ENCODE measurements around the gene PACSIN1.
A peak's percentile ranks its signal among the peaks of the same experiment; 100 is the strongest.

PACSIN1 gene

DNA sequence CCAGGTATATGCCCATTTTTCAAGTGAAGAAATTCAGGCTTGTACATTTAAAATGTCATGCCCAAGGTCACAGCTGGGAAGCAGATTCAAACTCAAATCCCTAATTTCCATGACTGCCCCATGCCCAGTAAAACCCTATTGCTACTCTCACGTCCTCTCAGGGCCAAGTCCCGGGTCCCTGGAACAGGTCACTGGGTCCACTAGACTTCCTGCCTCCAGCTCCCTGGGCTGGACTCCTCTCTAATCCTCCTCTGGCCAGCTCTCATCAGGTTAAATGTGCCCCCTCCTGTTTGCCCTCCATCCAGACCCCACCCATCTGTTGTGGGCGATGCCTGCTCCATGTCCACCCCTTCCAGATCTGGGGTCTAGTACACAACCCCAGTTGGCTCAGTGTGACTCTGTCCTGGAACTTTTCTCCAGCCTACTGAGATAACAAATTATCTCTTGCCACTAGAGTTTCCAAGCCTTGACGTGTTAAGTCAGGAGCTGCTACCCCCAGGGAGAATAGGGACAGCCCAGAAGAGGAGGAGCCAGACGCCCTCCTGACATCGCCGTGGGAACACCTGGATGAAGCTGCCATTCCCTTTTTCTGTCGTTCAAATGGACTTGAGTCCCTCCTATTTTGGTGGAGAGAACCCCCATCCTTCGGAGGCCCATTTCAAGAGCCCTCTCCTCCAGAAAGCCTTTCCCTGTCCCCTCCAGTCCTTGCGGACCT is 93.9 kb downstream of the PACSIN1 start:
- WGBS, 2 experiments (ENCODE audit: insufficient coverage in 2 of 2): 69 to 71% methylated on average over 10 of the region's 10 CpGs

DNA sequence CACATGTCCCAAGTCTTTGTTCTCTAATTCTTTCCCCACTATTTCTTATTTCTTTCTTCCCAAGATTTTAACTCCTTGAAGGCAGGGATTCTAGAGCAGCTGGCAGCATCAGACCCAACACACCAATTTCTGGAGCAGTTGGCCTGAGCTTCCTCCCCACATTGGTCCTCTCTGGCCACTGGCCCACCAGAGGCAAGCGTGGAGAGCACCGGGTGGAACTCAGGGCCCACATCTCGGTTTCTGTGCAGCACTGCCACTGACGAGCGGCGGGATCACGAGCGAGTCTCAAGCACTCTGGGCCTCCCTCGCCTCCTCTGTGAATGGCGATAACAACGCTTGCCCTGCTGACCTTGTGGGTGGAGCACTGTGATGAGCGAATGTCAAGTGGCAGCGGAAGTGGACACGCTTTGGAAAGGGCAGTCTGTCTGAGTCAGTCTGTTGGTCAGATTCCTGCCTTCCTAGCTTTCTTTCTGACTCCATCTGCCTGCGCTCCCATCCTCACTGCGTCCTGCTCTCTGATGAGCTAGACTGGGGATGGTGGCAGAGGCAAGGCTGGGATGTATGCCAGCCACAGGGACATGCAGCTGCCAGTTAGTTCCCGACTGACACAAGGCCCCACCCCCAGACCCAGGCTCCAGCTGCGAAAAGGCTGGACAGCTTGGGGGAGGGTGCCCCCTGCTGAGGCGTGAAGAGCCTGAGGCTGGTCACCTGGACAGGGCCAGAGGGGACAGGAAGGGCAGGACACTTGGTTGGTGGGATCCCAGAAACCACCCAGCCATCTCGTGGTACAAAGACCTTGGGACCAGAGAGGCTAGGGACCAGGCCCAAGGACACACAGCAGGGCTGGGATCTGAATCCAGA is 94.7 kb downstream of the PACSIN1 start:
- Histone ChIP-seq H3K9me3 (ENCODE audit: control insufficient read depth, low read length) (peaks cover 6% of the 10 kb centered on the region), H3K4me1 (ENCODE audit: control insufficient read depth, insufficient read depth, low read length, poor library complexity, severe bottlenecking) (peaks cover 5% of the 10 kb centered on the region), H3K27ac (ENCODE audit: low read depth, low read length, severe bottlenecking) (no peak overlapping the region), H3K4me3 (ENCODE audit: extremely low read depth, insufficient read depth, low read length, poor library complexity, severe bottlenecking) (no peak overlapping the region), H3K36me3 (ENCODE audit: control insufficient read depth, insufficient read depth, low read length) (no peaks in the 10 kb centered on the region)
- 59 to 64% methylated on average over 13 to 15 of the region's 20 CpGs for WGBS, 2 experiments (ENCODE audit: insufficient coverage in 2 of 2)

More for the DNA sequence above, 93.9 kb downstream of the PACSIN1 start:
- Histone ChIP-seq H3K9me3 (ENCODE audit: control insufficient read depth, low read length) (peaks cover 6% of the 10 kb centered on the region), H3K27ac (ENCODE audit: low read depth, low read length, severe bottlenecking) (no peak overlapping the region), H3K4me3 (ENCODE audit: extremely low read depth, insufficient read depth, low read length, poor library complexity, severe bottlenecking) (no peak overlapping the region), H3K4me1 (ENCODE audit: control insufficient read depth, insufficient read depth, low read length, poor library complexity, severe bottlenecking) (peaks cover 5% of the 10 kb centered on the region), H3K36me3 (ENCODE audit: control insufficient read depth, insufficient read depth, low read length) (no peaks in the 10 kb centered on the region)

DNA sequence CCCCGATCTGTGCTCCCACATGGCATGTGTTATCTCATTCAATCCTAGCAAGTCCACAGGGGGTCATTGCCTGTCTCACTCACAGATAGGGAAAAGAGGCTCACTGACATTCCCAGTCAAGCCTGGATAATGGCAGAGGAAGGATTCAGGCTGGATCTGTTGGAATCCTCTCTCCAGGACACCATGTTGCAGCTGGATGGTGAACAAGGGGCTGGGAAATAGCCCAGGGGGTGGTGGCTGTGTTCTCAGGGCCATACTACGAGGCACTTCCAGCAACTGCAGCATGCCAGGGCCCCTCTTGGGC is 95.3 kb downstream of the PACSIN1 start:
- Histone ChIP-seq H3K9me3 (ENCODE audit: control insufficient read depth, low read length) (peaks cover 6% of the 10 kb centered on the region), H3K4me3 (ENCODE audit: extremely low read depth, insufficient read depth, low read length, poor library complexity, severe bottlenecking) (no peak overlapping the region), H3K4me1 (ENCODE audit: control insufficient read depth, insufficient read depth, low read length, poor library complexity, severe bottlenecking) (peaks cover 5% of the 10 kb centered on the region), H3K36me3 (ENCODE audit: control insufficient read depth, insufficient read depth, low read length) (no peaks in the 10 kb centered on the region), H3K27ac (ENCODE audit: low read depth, low read length, severe bottlenecking) (no peak overlapping the region)
- 78 to 80% methylated on average over 2 of the region's 2 CpGs for WGBS, 2 experiments (ENCODE audit: insufficient coverage in 2 of 2)

DNA sequence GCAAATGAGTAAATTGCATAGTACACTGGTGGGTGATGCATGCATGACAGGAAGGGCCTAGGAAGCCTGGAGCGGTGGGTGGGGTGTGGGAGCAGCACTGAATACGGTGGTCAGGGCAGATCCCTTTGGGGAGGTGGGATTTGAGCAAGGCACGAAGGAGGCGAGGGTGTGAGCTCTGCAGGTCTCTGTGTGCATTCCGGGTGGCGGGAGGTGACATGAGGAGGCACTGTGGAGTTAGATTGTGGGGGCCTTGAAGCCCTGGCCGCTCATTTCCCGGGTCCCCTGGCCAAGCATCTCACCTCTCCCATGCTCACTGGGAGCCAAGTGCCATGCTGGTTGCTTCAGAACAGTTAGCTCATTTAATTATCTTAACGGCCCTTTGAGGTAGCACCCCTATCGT is 96.5 kb downstream of the PACSIN1 start:
- 89 to 99% methylated on average over 9 to 10 of the region's 10 CpGs for WGBS, 2 experiments (ENCODE audit: insufficient coverage in 2 of 2)
- Histone ChIP-seq H3K27ac (ENCODE audit: low read depth, low read length, severe bottlenecking) (no peak overlapping the region), H3K4me1 (ENCODE audit: control insufficient read depth, insufficient read depth, low read length, poor library complexity, severe bottlenecking) (peaks cover 6% of the 10 kb centered on the region), H3K9me3 (ENCODE audit: control insufficient read depth, low read length) (peaks cover 6% of the 10 kb centered on the region), H3K36me3 (ENCODE audit: control insufficient read depth, insufficient read depth, low read length) (no peaks in the 10 kb centered on the region), H3K4me3 (ENCODE audit: extremely low read depth, insufficient read depth, low read length, poor library complexity, severe bottlenecking) (no peak overlapping the region)

DNA sequence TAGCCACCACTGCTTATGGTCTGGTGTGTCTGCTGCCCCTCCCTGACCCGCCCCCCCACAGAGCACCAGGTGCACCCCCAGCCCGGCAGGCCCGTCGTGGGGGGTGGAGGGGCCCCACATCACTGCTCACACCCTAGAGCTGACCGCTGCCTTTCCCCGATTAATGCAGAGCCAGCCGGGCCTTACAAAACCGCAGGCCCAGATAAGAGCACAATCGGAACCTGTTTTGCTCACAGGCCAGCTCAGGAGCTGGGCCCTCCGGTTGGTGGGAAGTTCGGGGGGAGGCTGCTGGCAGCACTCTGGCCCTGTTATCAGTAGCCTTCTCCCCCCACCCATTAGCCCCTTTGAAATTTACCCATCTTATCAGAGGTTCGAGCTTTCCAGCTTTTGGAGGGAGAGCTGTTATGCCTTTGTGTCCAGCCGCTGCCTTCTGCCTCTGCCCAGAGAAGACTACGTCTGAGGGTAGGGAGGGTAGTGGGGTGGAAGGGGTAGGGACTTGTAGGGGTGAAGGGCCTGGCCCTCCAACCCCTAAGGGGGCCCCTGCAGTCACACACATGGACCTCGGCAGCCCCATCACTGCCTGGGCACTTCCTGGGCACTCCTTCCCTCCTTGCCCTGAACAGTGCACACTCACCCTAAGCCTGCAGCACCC is 97.1 kb downstream of the PACSIN1 start:
- Histone ChIP-seq H3K27ac (ENCODE audit: low read depth, low read length, severe bottlenecking) (peak overlapping the region; percentile 29), H3K4me1 (ENCODE audit: control insufficient read depth, insufficient read depth, low read length, poor library complexity, severe bottlenecking) (peaks cover 8% of the 10 kb centered on the region), H3K9me3 (ENCODE audit: control insufficient read depth, low read length) (peaks cover 6% of the 10 kb centered on the region), H3K36me3 (ENCODE audit: control insufficient read depth, insufficient read depth, low read length) (no peaks in the 10 kb centered on the region), H3K4me3 (ENCODE audit: extremely low read depth, insufficient read depth, low read length, poor library complexity, severe bottlenecking) (no peak overlapping the region)
- WGBS, 2 experiments (ENCODE audit: insufficient coverage in 2 of 2): 75 to 89% methylated on average over 7 to 10 of the region's 15 CpGs

DNA sequence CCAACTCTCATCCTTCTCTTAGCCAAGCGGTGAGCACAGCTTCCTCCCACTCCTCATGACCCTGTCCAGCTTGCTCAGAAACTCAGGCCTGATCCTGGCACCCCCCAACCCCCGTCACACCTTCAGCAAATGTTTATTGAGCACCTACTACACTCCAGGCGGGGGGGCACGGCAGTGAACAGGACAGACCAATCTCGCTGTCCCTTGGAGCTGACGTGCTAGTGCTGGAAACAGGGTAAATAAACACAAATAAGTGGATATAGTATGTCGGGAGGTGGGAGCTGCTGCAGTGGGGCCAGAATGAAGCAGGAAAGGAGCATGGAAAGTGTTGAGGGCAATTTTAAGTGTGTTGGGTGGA is 97.6 kb downstream of the PACSIN1 start:
- Histone ChIP-seq H3K27ac (ENCODE audit: low read depth, low read length, severe bottlenecking) (no peak overlapping the region), H3K4me1 (ENCODE audit: control insufficient read depth, insufficient read depth, low read length, poor library complexity, severe bottlenecking) (peaks cover 11% of the 10 kb centered on the region), H3K9me3 (ENCODE audit: control insufficient read depth, low read length) (peaks cover 1% of the 10 kb centered on the region), H3K36me3 (ENCODE audit: control insufficient read depth, insufficient read depth, low read length) (no peaks in the 10 kb centered on the region), H3K4me3 (ENCODE audit: extremely low read depth, insufficient read depth, low read length, poor library complexity, severe bottlenecking) (no peak overlapping the region)
- WGBS, 2 experiments (ENCODE audit: insufficient coverage in 2 of 2): 68 to 91% methylated on average over 4 to 6 of the region's 7 CpGs

DNA sequence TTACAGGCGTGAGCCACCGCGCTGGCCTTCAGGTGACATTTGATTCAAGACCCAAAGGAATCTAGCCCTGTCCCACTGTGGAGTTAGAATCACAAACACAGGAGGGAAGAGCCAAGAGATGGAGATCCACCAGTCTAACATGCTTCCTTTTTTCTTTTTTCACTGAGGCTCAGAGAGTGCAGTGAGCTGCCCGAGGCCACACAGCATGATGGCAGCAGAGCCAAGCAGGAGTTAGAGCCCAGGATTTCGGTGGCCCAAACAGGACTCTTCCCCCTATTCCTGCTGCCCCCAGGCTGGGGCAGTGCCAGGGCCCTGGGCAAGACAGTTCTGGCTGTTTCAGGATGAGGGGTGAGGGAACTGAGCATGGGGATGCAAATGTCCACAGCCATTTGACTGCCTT is 98.3 kb downstream of the PACSIN1 start:
- no peak overlapping the region for H3K27ac ChIP-seq (ENCODE audit: low read depth, low read length, severe bottlenecking)
- peaks cover 11% of the 10 kb centered on the region for H3K4me1 ChIP-seq (ENCODE audit: control insufficient read depth, insufficient read depth, low read length, poor library complexity, severe bottlenecking)
- no peaks in the 10 kb centered on the region for H3K36me3 ChIP-seq (ENCODE audit: control insufficient read depth, insufficient read depth, low read length)
- H3K4me3 ChIP-seq (ENCODE audit: extremely low read depth, insufficient read depth, low read length, poor library complexity, severe bottlenecking): no peak overlapping the region
- H3K9me3 ChIP-seq (ENCODE audit: control insufficient read depth, low read length): no peaks in the 10 kb centered on the region
- 87 to 94% methylated on average over 5 of the region's 5 CpGs for WGBS, 2 experiments (ENCODE audit: insufficient coverage in 2 of 2)

DNA sequence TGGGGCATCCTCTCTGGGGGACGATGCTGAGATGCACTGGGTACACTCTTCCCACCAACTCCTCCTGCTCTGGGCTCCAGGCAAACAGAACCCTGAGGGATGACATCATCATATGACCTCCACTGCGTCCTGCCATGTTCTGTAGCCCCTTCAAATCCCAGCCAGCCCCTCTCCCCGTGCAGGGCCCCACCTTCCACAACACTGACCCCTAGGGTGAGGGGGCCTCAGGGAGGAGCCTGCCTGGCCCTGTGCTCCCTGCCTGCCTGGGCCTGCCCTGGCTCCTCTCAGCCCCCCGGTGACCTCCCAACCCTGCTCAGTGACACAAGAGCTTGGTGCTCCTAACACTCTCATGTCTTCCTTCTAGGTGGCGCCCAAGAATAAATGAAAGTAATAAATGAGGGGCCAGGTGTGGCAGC is 99.9 kb downstream of the PACSIN1 start:
- Histone ChIP-seq H3K36me3 (ENCODE audit: control insufficient read depth, insufficient read depth, low read length) (no peaks in the 10 kb centered on the region), H3K9me3 (ENCODE audit: control insufficient read depth, low read length) (no peaks in the 10 kb centered on the region)
- WGBS, 2 experiments (ENCODE audit: insufficient coverage in 2 of 2): 75 to 82% methylated on average over 2 of the region's 5 CpGs

DNA sequence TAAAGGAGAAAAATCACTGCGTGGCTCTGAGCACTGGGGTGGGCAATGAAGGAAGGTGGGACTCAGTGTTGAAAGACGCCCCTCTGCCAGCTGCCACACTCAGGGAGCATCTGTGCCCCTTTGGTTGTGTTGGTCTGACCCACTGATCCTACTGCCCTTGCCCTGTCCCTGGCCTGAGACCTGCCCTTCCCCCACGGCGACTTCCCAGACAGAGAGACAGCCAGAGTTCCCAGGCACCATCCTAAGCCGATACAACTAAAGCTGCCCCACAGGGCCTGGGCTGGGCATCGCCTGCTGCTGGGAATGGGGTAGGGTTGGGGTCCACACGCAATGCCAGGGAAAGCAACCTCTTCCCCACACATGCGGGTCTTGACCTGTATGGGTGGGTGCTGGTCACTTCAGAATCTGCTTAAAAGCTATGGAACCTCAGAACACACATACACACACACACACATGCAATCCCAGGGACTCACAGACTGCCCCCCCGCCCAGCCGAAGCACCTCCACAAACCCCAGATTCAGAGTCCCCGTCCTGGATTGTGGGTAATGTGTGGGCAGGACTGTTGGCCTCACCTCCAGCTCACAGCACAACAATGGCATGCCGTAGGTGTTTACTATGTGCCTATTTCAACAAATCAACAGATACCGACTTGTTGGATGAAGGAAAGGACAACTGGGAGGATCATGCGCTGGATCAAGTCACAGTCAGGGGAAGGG is 101.1 kb downstream of the PACSIN1 start:
- 89 to 97% methylated on average over 4 to 5 of the region's 14 CpGs for WGBS, 2 experiments (ENCODE audit: insufficient coverage in 2 of 2)
- H3K4me3 ChIP-seq (ENCODE audit: extremely low read depth, insufficient read depth, low read length, poor library complexity, severe bottlenecking): no peak overlapping the region

More for the DNA sequence above, 99.9 kb downstream of the PACSIN1 start:
- peaks cover 9% of the 10 kb centered on the region for H3K4me1 ChIP-seq (ENCODE audit: control insufficient read depth, insufficient read depth, low read length, poor library complexity, severe bottlenecking)
- H3K27ac ChIP-seq (ENCODE audit: low read depth, low read length, severe bottlenecking): no peak overlapping the region
- H3K4me3 ChIP-seq (ENCODE audit: extremely low read depth, insufficient read depth, low read length, poor library complexity, severe bottlenecking): no peak overlapping the region

DNA sequence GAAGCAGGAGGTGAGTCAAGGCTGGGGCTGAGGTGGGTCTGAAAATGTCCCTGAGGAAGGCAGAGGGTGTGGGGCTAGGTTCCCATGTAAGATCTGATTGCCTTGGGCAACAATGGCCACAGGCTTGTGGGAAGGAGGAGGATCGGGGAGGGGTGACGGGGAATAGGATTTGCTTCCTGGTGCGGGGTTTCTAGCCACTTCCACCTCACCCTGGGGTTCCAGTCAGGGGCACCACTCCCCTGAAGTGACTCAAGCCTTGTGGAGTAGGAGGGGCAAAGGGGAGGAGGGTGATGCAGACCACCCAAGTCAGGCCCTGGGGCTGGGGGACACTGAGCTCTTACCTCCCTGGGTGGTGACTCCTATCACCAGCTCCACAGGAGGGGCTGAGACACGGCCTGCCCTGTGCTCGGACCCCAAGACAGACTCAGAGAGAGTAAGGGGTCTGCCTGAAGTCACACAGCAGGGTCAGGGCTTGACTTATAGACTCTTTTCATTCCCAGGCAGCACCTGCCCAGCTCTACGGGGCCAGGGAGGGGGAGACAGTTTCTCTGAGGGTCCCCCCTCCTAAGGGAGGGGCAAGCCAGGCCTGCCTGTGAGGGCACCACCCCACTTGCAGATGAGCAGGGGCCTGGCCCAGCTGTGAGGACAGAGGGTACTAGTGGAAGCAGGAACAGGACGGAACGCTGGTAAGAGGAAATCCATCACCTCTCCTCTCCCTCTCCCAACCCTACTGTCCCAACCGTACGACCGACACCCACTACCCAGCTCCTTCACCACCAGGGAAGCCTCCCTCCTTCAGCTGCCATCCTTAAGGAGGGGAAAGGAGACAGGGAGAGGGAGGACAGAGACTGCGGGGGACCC is 102.7 kb downstream of the PACSIN1 start:
- H3K4me3 ChIP-seq (ENCODE audit: extremely low read depth, insufficient read depth, low read length, poor library complexity, severe bottlenecking): no peak overlapping the region
- H3K36me3 ChIP-seq (ENCODE audit: control insufficient read depth, insufficient read depth, low read length): no peaks in the 10 kb centered on the region
- no peaks in the 10 kb centered on the region for H3K9me3 ChIP-seq (ENCODE audit: control insufficient read depth, low read length)
- 20 to 57% methylated on average over 1 to 4 of the region's 12 CpGs for WGBS, 2 experiments (ENCODE audit: insufficient coverage in 2 of 2)
- peaks cover 7% of the 10 kb centered on the region for H3K4me1 ChIP-seq (ENCODE audit: control insufficient read depth, insufficient read depth, low read length, poor library complexity, severe bottlenecking)
- no peak overlapping the region for H3K27ac ChIP-seq (ENCODE audit: low read depth, low read length, severe bottlenecking)

More for the DNA sequence above, 101.1 kb downstream of the PACSIN1 start:
- no peak overlapping the region for H3K27ac ChIP-seq (ENCODE audit: low read depth, low read length, severe bottlenecking)
- no peaks in the 10 kb centered on the region for H3K9me3 ChIP-seq (ENCODE audit: control insufficient read depth, low read length)
- peaks cover 7% of the 10 kb centered on the region for H3K4me1 ChIP-seq (ENCODE audit: control insufficient read depth, insufficient read depth, low read length, poor library complexity, severe bottlenecking)
- H3K36me3 ChIP-seq (ENCODE audit: control insufficient read depth, insufficient read depth, low read length): no peaks in the 10 kb centered on the region

Measured in mesodermal cell (in vitro differentiated cells).